Activated B cell treated with CpG ODN at 0.5 μM for 24 hours (primary cell): Measurements from ENCODE around the gene DMKN. TPM values are rescaled to one million over a fixed set of nuclear protein-coding genes. Genes with fewer than 3 reads are reported as not detected.
"Not testable (repeated sequence)": the region's sequence is repeated elsewhere in the genome, so short reads cannot be mapped to it uniquely, and the experiment has no call there.

ENCODE experiments used
- ATAC-seq: fragments of 200-7000 bp; cut with Tn5 transposase; one replicate; pipeline ENCODE4 v1.10.0; 2021; ENCODE audit warnings: low read depth, mild to moderate bottlenecking, moderate library complexity
- CTCF ChIA-PET: fragments of 350-600 bp; sonication (Branson Sonifier 250); formaldehyde crosslinking; loops from one replicate; lab custom pipeline; 2021; ENCODE audit warnings: antibody characterized with exemption; lab: Charles Lee
- POLR2A ChIA-PET: fragments of 350-600 bp; sonication (Branson Sonifier 250); formaldehyde crosslinking; loops from one replicate; lab custom pipeline; 2021; ENCODE audit warnings: antibody characterized with exemption; lab: Charles Lee
- DNase-seq: peaks from one replicate; pipeline ENCODE4 v3.0.0; 2022
- H3K27ac Mint-ChIP-seq: one replicate; pipeline ENCODE4 v1.8.0; 2020; ENCODE audit warnings: mixed read lengths
- H3K27me3 Mint-ChIP-seq: one replicate; pipeline ENCODE4 v1.8.0; 2021; ENCODE audit warnings: mixed read lengths
- H3K36me3 Mint-ChIP-seq: one replicate; pipeline ENCODE4 v1.8.0; 2021; ENCODE audit warnings: low read depth, mixed read lengths
- H3K4me1 Mint-ChIP-seq: one replicate; pipeline ENCODE4 v1.8.0; 2021; ENCODE audit warnings: mixed read lengths
- H3K4me3 Mint-ChIP-seq: one replicate; pipeline ENCODE4 v1.8.0; 2020; ENCODE audit warnings: mild to moderate bottlenecking, mixed read lengths
- H3K9me3 Mint-ChIP-seq: one replicate; pipeline ENCODE4 v1.8.0; 2020; ENCODE audit warnings: mixed read lengths
- CTCF ChIP-seq: fragments of 200-600 bp; IDR thresholded peaks from one replicate; pipeline ENCODE4 v1.8.0; 2022; ENCODE audit warnings: antibody characterized with exemption, mild to moderate bottlenecking
- intact Hi-C: fragments of 100-400 bp; cut with micrococcal nuclease; formaldehyde crosslinking; loops from one replicate; pipeline ENCODE4 v1.15.1; 2024
- total RNA-seq: library from RNA; stranded (reverse); gene quantifications from 2 replicates; pipeline ENCODE4 v1.2.3, GENCODE V29; 2022

DMKN gene
- total RNA-seq, 1 donor from 2014 or later: 1.5 TPM

GRCh38 chr19:35476149-35476548 lies 37.3 kb downstream of the DMKN start:
- Mint-ChIP-seq H3K9me3 (no peaks in the 10 kb centered on the region), H3K36me3 (no peaks in the 10 kb centered on the region), H3K27ac (no peak overlapping the region), H3K4me1 (no peaks in the 10 kb centered on the region), H3K27me3 (peaks cover 5% of the 10 kb centered on the region), H3K4me3 (no peak overlapping the region)
- intact Hi-C loops: no loop called here
- ATAC-seq (no peak), DNase-seq (no peak)
- no peak for TF ChIP-seq CTCF
- ChIA-PET CTCF (no interaction called here), POLR2A (no interaction called here)

GRCh38 chr19:35474594-35474993 lies 38.9 kb downstream of the DMKN start:
- CTCF ChIA-PET: interaction anchor here (1.7 kb wide), 1 partner anchor 21 kb away, joined by 4 read pairs; no protein-coding TSS in a partner anchor
- POLR2A ChIA-PET: interaction anchor here (0.6 kb wide), 1 partner anchor 30 kb away, joined by 3 read pairs; no protein-coding TSS in a partner anchor
- H3K4me1 Mint-ChIP-seq, H3K9me3 Mint-ChIP-seq, ATAC-seq, H3K27me3 Mint-ChIP-seq, H3K36me3 Mint-ChIP-seq, intact Hi-C loops, H3K27ac Mint-ChIP-seq, DNase-seq, H3K4me3 Mint-ChIP-seq: not testable (repeated sequence)

- Mint-ChIP-seq H3K4me3 (no peak overlapping the region), H3K27ac (no peak overlapping the region), H3K27me3 (peaks cover 5% of the 10 kb centered on the region), H3K36me3 (no peaks in the 10 kb centered on the region), H3K4me1 (no peaks in the 10 kb centered on the region), H3K9me3 (no peaks in the 10 kb centered on the region)
- POLR2A ChIA-PET: no interaction called here
- CTCF ChIA-PET: interaction anchor here (1.7 kb wide), 1 partner anchor 21 kb away, joined by 4 read pairs; no protein-coding TSS in a partner anchor
- TF ChIP-seq CTCF: no peak
- ATAC-seq (no peak), DNase-seq (no peak)
- intact Hi-C loops: no loop called here
These were observed 39.3 kb downstream of the DMKN start for GRCh38 chr19:35474104-35474503.

- H3K4me1 Mint-ChIP-seq: peaks cover 7% of the 10 kb centered on the region
- DNase-seq (no peak), ATAC-seq (no peak)
- no peak for TF ChIP-seq CTCF
- no peaks in the 10 kb centered on the region for H3K9me3 Mint-ChIP-seq
- CTCF ChIA-PET: interaction anchor here (1.3 to 5.3 kb wide), 2 partner anchors 118 to 165 kb away, joined by 4 to 99 read pairs; no protein-coding TSS in a partner anchor
- POLR2A ChIA-PET: no interaction called here
- peaks cover 5% of the 10 kb centered on the region for H3K27me3 Mint-ChIP-seq
- intact Hi-C loops: no loop called here
- H3K36me3 Mint-ChIP-seq: no peaks in the 10 kb centered on the region
- H3K4me3 Mint-ChIP-seq: no peak overlapping the region
- H3K27ac Mint-ChIP-seq: no peak overlapping the region
These were observed 41.5 kb downstream of the DMKN start for GRCh38 chr19:35471946-35472345.

- H3K27ac Mint-ChIP-seq, intact Hi-C loops, H3K36me3 Mint-ChIP-seq, DNase-seq, POLR2A ChIA-PET, H3K4me3 Mint-ChIP-seq, ATAC-seq, H3K27me3 Mint-ChIP-seq, H3K4me1 Mint-ChIP-seq, H3K9me3 Mint-ChIP-seq: not testable (repeated sequence)
- CTCF ChIA-PET: interaction anchor here (1.3 to 5.3 kb wide), 2 partner anchors 117 to 164 kb away, joined by 4 to 99 read pairs; no protein-coding TSS in a partner anchor
These were observed 42.4 kb downstream of the DMKN start for GRCh38 chr19:35471075-35471474.

GRCh38 chr19:35470128-35470527 lies 43.3 kb downstream of the DMKN start:
- no peak for TF ChIP-seq CTCF
- H3K9me3 Mint-ChIP-seq: no peaks in the 10 kb centered on the region
- no peak for DNase-seq
- ChIA-PET CTCF (interaction anchor here (1.1 to 5.3 kb wide), 9 partner anchors 11 to 223 kb away, joined by 3 to 99 read pairs (median 15); partner anchors contain the start of gene FFAR1), POLR2A (interaction anchor here (1.2 to 1.3 kb wide), 2 partner anchors 118 to 119 kb away, joined by 4 read pairs; no protein-coding TSS in a partner anchor)
- ATAC-seq: no peak
- H3K27ac Mint-ChIP-seq: no peak overlapping the region
- no peaks in the 10 kb centered on the region for H3K36me3 Mint-ChIP-seq
- H3K27me3 Mint-ChIP-seq: no peaks in the 10 kb centered on the region
- no peak overlapping the region for H3K4me3 Mint-ChIP-seq
- peaks cover 7% of the 10 kb centered on the region for H3K4me1 Mint-ChIP-seq
- intact Hi-C loops: no loop called here
